GM18951 (cell line): ENCODE results near the gene RNF157.
"Not testable (repeated sequence)": the region's sequence is repeated elsewhere in the genome, so short reads cannot be mapped to it uniquely, and the experiment has no call there.

Experiments
- POLR2A ChIP-seq: IDR thresholded peaks from 4 replicates; pipeline ENCODE4 v1.6.1; 2011; ENCODE audit warnings: mild to moderate bottlenecking; ENCODE audit not compliant: insufficient read length, insufficient read depth; ENCODE audit errors: extremely low read depth
- in situ Hi-C: fragments of 300-500 bp; cut with MboI; formaldehyde crosslinking; loops from one replicate; pipeline ENCODE4 v1.12.0; 2022; ENCODE audit warnings: low sequenced_read_pairs, mixed read lengths, inconsistent platforms; ENCODE audit not compliant: unreplicated experiment

Gene RNF157

DNA sequence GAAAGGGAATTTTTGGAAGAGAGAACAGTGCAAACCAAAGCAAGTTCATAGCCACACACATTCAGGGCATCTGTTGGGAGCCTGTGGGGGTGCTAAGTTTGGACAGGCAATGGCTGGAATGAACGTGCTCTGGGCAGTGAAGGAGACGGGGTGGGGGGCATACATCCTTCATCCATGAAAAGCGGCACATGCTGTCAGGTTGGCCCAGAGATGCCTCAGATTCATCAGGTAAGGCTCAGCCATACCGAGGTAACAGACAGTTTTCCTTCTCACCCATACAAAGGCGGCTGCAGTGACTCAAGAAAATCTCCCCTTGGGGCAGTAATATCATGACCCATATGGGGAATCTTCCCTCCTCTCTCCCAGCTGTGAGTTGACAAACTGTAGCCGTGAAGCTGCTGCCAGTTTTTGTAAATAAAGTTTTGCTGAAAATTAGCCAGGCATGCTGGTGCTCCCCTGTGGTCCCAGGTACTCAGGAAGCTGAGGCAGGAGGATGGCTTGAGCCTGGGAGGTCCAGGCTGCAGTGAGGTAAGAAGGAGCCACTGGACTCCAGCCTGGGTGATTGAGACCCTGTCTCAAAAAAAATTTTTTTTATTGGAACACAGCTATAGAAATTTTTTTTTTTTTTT, 15.6 kb upstream of the RNF157 start:
- no peak for TF ChIP-seq POLR2A
- in situ Hi-C loops: no loop called here

DNA sequence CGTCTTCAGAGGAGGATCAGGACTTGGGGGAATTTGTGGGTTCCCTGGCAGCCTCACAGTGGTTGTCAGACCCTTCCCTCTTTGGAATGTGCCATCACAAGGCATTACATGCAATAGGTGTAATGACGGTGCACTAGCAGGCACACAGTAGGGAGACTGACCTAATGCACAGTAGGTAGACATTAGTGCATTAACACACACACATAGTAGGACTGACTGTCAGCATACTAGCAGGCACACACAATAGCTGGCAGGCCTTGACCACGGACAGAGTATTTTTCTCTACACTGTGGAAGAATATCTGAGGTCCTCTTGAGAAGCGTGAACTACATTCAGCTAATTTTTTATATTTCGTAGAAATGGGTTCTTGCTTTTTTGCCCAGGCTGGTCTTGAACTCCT, 14.0 kb upstream of the RNF157 start:
- TF ChIP-seq POLR2A: no peak
- in situ Hi-C loops: no loop called here

DNA sequence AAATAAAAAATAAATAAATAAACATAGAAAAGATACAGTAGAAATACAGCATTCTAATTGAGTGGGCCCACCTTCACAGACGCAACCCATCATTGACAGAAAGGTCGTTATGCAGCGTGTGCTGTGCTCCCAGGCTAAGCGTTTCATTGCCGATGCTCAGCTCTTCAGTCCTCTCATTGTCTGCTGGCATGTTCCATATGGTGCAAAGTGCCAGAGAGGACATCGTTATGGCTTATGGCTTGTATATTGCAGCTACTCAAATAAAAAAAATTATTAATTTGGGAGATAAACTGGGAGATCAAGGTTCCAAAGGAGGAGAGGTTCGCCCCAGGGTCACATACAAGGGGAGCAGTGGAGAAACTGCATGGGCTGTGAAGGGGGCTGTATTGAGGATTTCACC, 13.5 kb upstream of the RNF157 start:
- in situ Hi-C loops: no loop called here
- TF ChIP-seq POLR2A: no peak

DNA sequence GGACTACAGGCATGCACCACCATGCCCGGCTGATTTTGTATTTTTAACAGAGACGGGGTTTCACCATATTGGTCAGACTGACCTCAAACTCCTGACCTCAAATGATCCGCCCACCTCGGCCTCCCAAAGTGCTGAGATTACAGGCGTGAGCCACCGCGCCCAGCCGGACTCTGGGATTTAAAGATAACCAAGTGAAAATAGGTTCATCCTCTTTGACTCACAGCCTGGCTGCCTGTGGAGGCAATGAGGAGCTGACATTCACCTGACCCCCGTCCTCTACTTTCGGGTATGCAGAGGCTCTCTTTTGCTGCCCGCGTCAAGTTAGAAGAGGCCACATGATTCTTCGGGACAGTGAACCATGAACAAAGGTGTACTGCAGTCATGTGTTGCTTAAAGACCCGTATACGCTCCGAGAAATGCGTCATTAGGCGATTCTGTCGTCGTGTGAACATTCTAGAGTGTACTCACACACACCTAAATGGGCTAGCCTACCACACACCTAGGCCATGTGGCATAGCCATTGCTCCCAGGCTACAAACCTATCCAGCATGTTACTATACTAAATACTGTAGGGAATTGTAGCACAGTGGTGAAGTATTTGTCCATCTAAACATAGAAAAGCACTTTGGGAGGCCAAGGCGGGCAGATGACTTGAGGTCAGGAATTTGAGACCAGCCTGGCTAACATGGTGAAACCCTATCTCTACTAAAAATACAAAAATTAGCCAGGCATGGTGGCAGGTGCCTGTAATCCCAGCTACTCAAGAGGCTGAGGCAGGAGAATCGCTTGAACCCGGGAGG, 12.9 kb upstream of the RNF157 start:
- in situ Hi-C loops: not testable (repeated sequence)

DNA sequence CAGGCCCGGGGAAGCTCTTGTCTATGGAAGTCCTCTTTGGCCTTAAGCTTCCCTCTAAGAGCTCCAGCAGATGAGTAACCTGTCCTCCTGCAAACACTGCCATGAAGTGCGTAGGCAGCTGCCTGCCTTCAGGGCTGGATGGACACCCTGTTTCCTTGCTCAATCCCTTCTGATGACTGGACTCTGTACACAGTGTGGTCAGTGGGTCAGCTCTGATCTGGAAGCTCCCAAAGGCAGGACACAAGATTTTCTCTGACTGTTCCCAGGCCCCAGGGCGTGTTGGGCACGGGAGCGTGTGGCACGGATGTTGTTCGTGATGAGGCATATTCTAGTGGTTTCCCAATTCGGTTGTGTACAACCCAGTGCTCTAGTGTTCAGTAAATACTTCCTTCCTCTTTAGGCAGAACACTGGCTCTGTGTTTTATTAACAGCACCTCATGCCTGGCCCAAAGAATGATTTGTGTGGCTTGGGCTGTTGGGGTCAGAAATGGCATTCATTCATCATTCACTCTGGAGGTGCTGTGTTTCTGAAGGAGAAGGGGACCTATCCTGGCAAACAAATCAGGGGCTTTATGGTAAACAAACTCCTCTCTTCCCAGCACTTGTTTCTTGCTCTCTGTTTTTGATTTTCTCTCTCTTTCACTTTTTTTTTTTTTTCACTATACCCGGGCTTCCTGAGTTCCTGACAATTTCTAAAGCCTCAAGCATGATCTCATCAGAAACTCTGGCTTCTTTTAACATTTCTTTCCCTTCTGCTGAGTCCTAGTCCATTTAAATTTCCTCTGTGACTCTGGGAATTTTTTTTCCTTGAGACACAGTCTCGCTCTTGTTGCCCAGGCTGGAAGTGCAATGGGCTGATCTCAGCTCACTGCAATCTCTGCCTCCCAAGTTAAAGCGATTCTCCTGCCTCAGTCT, 12.0 kb upstream of the RNF157 start:
- in situ Hi-C loops: no loop called here
- peak; percentile 50 for TF ChIP-seq POLR2A

DNA sequence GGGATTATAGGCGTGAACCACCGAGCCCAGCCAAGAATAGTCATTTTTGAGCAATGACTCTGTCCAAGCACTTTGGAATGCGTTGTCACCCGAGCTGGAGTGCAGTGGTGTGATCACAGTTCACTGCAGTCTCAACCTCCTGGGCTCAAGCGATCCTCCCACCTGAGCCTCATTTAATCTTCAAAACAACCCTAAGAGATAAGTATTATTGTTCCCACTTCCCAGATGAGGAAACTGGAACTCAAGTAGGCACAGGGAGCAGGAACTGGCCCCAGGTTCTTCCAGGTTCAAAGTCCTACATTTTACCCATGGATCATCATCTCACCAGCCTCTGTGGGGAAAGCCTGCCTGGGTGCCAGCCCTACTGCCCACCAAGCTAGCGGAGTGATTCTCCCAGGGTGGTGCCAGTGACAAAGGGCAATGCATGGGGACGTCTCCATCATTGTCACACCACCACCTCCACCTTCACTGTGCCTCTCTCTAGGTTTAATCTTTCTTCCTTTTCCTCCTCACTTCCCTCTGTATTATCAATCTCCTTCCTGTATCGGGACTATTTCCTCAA, 11.3 kb upstream of the RNF157 start:
- no peak for TF ChIP-seq POLR2A
- in situ Hi-C loops: no loop called here

DNA sequence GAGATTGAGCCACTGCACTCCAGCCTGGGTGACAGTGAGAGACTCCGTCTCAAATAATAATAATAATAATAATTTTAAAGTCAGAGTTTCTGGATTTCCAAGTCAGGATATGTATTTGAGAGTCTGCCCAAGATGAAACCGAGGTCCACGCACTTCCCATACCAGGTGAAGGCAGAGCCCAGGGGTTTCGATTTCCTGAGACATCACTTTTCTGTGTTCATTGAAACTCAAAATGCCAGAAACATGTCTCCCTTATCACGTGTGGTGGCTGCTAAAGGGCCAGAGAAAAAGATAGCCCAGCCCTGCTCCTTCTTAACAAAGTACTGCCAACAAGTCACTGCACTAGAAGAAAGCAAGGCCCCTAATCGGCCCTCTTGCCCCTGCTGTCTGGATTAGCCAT, 9.8 kb upstream of the RNF157 start:
- in situ Hi-C loops: no loop called here
- TF ChIP-seq POLR2A: no peak

DNA sequence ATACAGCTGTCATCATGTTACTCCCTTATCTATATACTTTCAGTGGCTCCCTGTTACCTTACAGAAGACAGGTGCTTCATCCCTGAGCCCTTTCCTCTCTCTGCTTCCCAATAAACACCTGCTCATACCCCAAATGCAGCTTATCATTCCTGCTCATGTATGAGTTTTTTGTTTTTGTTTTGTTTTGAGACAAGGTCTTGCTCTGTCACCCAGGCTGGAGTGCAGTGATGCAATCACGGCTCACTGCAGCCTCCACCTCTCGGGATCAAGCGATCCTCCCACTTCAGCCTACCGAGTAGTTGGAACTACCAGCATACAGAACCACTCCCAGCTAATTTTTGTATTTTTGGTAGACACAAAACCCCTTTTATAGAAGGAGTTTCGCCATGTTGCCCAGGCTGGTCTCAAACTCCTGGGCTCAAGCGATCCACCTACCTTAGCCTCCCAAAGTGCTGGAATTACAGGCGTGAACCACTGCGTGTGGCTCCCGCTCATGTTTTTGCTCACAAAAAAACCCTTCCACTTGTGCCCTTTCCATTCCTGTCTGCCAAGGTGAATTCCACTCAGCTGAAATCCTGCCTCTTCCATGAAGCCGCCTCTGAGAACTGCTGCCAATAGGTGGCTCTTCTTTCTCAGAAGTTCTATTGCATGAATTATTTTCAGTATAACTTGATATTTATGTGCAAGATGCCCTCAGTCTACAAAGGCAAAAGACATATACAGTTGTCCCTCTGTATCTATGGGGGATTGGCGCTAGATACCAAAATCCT, 7.9 kb upstream of the RNF157 start:
- in situ Hi-C loops: no loop called here

DNA sequence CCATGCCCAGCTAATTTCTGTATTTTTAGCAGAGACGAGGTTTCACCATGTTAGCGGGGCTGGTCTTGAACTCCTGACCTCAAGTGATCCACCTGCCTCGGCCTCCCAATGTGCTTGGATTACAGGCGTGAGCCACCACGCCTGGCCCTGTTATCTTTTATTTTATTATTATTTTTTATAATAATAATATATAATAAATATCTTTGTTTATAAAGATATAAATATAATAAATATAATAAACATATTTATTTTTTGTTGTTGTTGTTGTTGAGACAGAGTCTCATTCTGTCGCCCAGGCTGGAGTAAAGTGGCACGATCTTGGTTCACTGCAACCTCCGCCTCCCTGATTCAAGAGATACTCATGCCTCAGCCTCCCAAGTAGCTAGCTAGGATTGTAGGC, 7.0 kb upstream of the RNF157 start:
- in situ Hi-C loops: no loop called here
- no peak for TF ChIP-seq POLR2A

More for the DNA sequence above, 7.9 kb upstream of the RNF157 start:
- TF ChIP-seq POLR2A: no peak

DNA sequence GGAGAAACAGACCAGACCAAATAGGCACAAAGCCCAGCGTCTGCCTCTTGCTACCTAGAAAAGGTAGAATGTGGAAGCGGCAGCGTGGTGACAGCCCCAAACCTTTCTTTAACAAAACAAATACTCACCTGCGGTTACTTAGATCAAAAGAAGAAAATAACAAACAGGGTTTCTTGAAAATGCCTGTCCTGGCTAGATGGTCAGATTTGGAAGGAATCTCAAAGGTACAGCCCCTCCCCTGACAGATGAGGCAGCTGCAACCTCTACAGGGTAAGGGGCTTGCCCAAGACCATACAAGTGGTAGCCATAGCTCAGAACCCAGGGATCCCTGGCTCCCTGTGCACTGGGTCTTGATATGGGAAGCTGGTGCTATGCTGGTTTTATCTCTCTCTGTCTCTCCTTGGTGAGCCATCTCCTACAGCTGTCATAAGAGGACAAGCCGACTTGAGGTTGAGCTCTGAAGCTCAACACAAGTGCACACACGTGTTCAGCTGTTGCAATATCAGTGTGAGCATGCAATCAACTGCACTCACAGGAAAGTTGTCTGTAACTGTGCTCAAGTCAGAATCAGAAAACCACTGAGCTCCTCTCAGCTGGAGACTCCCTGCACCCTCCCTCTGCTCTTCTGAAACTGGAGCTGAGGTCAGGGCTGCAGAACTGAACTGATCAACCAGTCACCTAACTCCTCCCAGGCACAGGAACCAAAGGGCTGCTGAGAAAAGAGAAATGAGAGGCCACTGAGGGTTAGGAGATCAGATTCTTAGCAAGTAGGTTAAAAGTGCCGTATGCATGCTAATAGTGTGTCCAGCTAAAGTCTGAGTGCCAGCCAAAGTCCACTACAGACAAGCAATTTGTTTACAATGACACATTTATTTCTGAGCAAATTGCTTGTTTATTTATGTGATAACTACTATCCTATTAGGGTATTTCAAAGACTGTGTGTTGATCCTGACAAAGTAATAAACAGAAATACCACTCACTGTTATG, 6.1 kb upstream of the RNF157 start:
- in situ Hi-C loops: no loop called here
- peak; percentile 56 for TF ChIP-seq POLR2A

DNA sequence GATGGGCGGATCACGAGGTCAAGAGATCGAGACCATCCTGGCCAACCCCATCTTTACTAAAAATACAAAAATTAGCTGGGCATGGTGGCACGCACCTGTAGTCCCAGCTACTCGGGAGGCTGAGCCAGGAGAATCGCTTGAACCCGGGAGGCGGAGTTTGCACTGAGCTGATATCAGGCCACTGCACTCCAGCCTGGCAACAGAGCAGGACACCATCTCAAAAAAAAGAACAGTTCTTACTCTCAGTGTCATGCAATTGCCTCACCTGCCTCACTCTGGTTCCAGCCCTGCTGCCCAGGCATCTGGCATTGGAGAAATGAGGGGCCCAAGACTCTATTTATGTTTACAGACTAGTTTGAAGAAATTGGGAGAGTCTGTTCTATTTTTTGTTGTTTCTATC, 4.4 kb upstream of the RNF157 start:
- in situ Hi-C loops: not testable (repeated sequence)
